ENCODE results near the gene AHRR. TPM values are rescaled to one million over a fixed set of nuclear protein-coding genes. Genes with fewer than 3 reads are reported as not detected.
A peak's percentile ranks its signal among the peaks of the same experiment; 100 is the strongest.

AHRR gene
- total and polyA plus RNA-seq, 12 donors: 0.07 to 1.2 (median 0.33) TPM; not detected in 2

DNA sequence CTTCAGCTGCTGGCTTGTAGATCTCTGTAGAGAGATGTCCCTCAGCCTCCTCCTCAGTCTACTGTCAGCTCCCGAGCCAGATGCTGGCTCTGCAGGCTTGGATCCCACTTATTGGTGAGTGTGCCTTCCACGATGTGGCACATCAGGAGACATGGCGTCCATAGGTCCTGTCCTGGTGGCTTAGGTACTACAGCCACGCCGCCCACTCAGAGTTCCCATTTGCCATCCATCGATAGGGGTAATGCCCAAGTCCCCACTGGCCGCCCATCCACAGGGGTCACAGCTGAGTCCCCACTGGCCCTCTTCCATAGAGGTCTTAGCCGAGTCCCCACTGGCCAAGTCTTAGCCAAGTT is 138.7 kb downstream of the AHRR start:
- no peak for ATAC-seq
- Histone ChIP-seq H3K27me3 (no peaks in the 10 kb centered on the region), H3K27ac (no peak overlapping the region), H3K9me3 (no peaks in the 10 kb centered on the region), H3K36me3 (peaks cover 0 to 100% (median 28%) of the 10 kb centered on the region in 9 donors), H3K4me1 (no peaks in the 10 kb centered on the region), H3K4me3 (no peak overlapping the region)
- intact Hi-C loops (cut with DNase I): no loop called here
- WGBS, 2 donors: 97 to 99% methylated on average over 8 of the region's 8 CpGs
- DNase-seq: no peak
- TF ChIP-seq CTCF (IDR thresholded peaks at IDR 0.05): no peak

- H3K27me3 ChIP-seq: no peaks in the 10 kb centered on the region
- intact Hi-C loops (cut with DNase I): no loop called here
- 95 to 96% methylated on average over 24 of the region's 24 CpGs for WGBS, 2 donors
- peaks cover 0 to 100% (median 34%) of the 10 kb centered on the region in 9 donors for H3K36me3 ChIP-seq
- H3K9me3 ChIP-seq: no peaks in the 10 kb centered on the region
- DNase-seq (peak in 1 of 2 donors; percentile 3), ATAC-seq (no peak)
- TF ChIP-seq CTCF (IDR thresholded peaks at IDR 0.05): no peak
- no peak overlapping the region for H3K27ac ChIP-seq
- H3K4me3 ChIP-seq: no peak overlapping the region
- H3K4me1 ChIP-seq: no peaks in the 10 kb centered on the region
Measured at GRCh38 chr5:462051-462481, 140.6 kb downstream of the AHRR start.

- no peak for ATAC-seq
- Histone ChIP-seq H3K27me3 (no peaks in the 10 kb centered on the region), H3K9me3 (no peaks in the 10 kb centered on the region), H3K4me1 (no peaks in the 10 kb centered on the region), H3K27ac (no peak overlapping the region), H3K36me3 (peaks cover 0 to 89% (median 27%) of the 10 kb centered on the region in 9 donors), H3K4me3 (no peak overlapping the region)
- DNase-seq: peak in 1 of 2 donors; percentile 4
- intact Hi-C loops (cut with DNase I): no loop called here
- 82% methylated on average over 7 of the region's 7 CpGs for WGBS, 2 donors
- TF ChIP-seq CTCF (IDR thresholded peaks at IDR 0.05): no peak
Measured at GRCh38 chr5:463301-463700, 141.8 kb downstream of the AHRR start.

DNA sequence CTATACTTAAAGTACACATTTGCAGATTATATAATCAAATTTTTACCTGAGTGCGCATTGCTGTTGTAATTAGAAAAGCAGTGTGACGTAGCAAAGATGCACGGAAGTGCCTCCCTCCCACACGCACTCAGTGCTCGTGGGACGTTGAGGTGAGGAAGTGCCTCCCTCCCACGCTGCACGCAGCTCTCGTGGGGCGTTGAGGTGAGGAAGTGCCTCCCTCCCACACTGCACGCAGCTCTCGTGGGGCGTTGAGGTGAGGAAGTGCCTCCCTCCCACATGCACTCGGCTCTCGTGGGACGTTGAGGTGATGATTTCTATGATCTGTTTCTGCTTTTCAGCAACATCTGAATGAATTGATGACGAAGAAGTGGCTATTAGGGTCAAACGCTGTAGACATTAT is 142.4 kb downstream of the AHRR start:
- H3K4me3 ChIP-seq: no peak overlapping the region
- 70 to 74% methylated on average over 18 of the region's 18 CpGs for WGBS, 2 donors
- no peaks in the 10 kb centered on the region for H3K9me3 ChIP-seq
- no peaks in the 10 kb centered on the region for H3K27me3 ChIP-seq
- H3K4me1 ChIP-seq: no peaks in the 10 kb centered on the region
- DNase-seq (peak in 1 of 2 donors; percentile 3), ATAC-seq (no peak)
- H3K36me3 ChIP-seq: peaks cover 0 to 89% (median 26%) of the 10 kb centered on the region in 9 donors
- no peak overlapping the region for H3K27ac ChIP-seq
- TF ChIP-seq CTCF (IDR thresholded peaks at IDR 0.05): no peak
- intact Hi-C loops (cut with DNase I): no loop called here

All from heart right ventricle (tissue), 16 donors.